WTC11 (cell line): ENCODE measurements around the gene C22orf23.
"Not testable (repeated sequence)": the region's sequence is repeated elsewhere in the genome, so short reads cannot be mapped to it uniquely, and the experiment has no call there.

Source experiments
- ATF1 ChIP-seq: sonication (generic); formaldehyde crosslinking; IDR thresholded peaks from 2 replicates; pipeline ENCODE4 v1.8.1; 2023; ENCODE audit warnings: mild to moderate bottlenecking, moderate library complexity, missing genetic modification reagents
- CREM ChIP-seq: sonication (generic); formaldehyde crosslinking; IDR thresholded peaks from 2 replicates; pipeline ENCODE4 v1.8.1; 2022; ENCODE audit warnings: mild to moderate bottlenecking, missing genetic modification reagents, moderate library complexity
- CTCF ChIP-seq: fragments of 200-600 bp; IDR thresholded peaks from 2 replicates; pipeline ENCODE4 v1.8.0; 2022; ENCODE audit warnings: antibody characterized with exemption
- E2F1 ChIP-seq: sonication (generic); formaldehyde crosslinking; IDR thresholded peaks from 2 replicates; pipeline ENCODE4 v1.8.0; 2022; ENCODE audit warnings: mild to moderate bottlenecking, missing genetic modification reagents
- ESRRA ChIP-seq: sonication (generic); formaldehyde crosslinking; IDR thresholded peaks from 2 replicates; pipeline ENCODE4 v1.8.1; 2022; ENCODE audit warnings: mild to moderate bottlenecking, missing genetic modification reagents, borderline replicate concordance
- ETV6 ChIP-seq: sonication (generic); formaldehyde crosslinking; IDR thresholded peaks from 2 replicates; pipeline ENCODE4 v1.8.1; 2022; ENCODE audit warnings: mild to moderate bottlenecking, missing genetic modification reagents
- FOXP1 ChIP-seq: sonication (generic); formaldehyde crosslinking; IDR thresholded peaks from 2 replicates; pipeline ENCODE4 v1.8.0; 2022; ENCODE audit warnings: missing genetic modification reagents, mild to moderate bottlenecking, moderate library complexity, borderline replicate concordance
- FOXP4 ChIP-seq: sonication (generic); formaldehyde crosslinking; IDR thresholded peaks from 2 replicates; pipeline ENCODE4 v1.8.0; 2022; ENCODE audit warnings: mild to moderate bottlenecking, missing genetic modification reagents
- TF ChIP-seq, protein P1 (sequence below): sonication (generic); formaldehyde crosslinking; IDR thresholded peaks from 2 replicates; pipeline ENCODE4 v1.8.1; 2023; ENCODE audit warnings: mild to moderate bottlenecking, moderate library complexity, missing genetic modification reagents
- TF ChIP-seq, protein P2 (sequence below): sonication (generic); formaldehyde crosslinking; conservative IDR thresholded peaks from 2 replicates; pipeline ENCODE4 v1.8.1; 2022; ENCODE audit warnings: mild to moderate bottlenecking, missing genetic modification reagents
- TF ChIP-seq, protein P3 (sequence below): sonication (generic); formaldehyde crosslinking; IDR thresholded peaks from 2 replicates; pipeline ENCODE4 v1.8.1; 2023; ENCODE audit warnings: mild to moderate bottlenecking, missing genetic modification reagents, moderate library complexity

GRCh38 chr22:37952629-37953028, 772 bp downstream of the C22orf23 start:
- TF ChIP-seq ETV6 (CRISPR knock-in tag); CTCF; FOXP1 (CRISPR knock-in tag); FOXP4 (CRISPR knock-in tag); E2F1 (CRISPR knock-in tag); CREM (CRISPR knock-in tag); ATF1 (CRISPR knock-in tag); ESRRA (CRISPR knock-in tag): not testable (repeated sequence)
- TF ChIP-seq, protein P1, sequence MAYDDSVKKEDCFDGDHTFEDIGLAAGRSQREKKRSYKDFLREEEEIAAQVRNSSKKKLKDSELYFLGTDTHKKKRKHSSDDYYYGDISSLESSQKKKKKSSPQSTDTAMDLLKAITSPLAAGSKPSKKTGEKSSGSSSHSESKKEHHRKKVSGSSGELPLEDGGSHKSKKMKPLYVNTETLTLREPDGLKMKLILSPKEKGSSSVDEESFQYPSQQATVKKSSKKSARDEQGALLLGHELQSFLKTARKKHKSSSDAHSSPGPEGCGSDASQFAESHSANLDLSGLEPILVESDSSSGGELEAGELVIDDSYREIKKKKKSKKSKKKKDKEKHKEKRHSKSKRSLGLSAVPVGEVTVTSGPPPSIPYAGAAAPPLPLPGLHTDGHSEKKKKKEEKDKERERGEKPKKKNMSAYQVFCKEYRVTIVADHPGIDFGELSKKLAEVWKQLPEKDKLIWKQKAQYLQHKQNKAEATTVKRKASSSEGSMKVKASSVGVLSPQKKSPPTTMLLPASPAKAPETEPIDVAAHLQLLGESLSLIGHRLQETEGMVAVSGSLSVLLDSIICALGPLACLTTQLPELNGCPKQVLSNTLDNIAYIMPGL (CRISPR knock-in tag), result not testable (repeated sequence)
- TF ChIP-seq, protein P2, sequence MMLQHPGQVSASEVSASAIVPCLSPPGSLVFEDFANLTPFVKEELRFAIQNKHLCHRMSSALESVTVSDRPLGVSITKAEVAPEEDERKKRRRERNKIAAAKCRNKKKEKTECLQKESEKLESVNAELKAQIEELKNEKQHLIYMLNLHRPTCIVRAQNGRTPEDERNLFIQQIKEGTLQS (CRISPR knock-in tag), result not testable (repeated sequence)
- TF ChIP-seq, protein P3, sequence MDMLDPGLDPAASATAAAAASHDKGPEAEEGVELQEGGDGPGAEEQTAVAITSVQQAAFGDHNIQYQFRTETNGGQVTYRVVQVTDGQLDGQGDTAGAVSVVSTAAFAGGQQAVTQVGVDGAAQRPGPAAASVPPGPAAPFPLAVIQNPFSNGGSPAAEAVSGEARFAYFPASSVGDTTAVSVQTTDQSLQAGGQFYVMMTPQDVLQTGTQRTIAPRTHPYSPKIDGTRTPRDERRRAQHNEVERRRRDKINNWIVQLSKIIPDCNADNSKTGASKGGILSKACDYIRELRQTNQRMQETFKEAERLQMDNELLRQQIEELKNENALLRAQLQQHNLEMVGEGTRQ (CRISPR knock-in tag), result not testable (repeated sequence)
